ENCODE results near the gene FAM186B. TPM values are rescaled to one million over a fixed set of nuclear protein-coding genes. Genes with fewer than 3 reads are reported as not detected.

FAM186B gene
- total and polyA plus RNA-seq, 8 donors = 0.20 to 4.6 (median 3.0) TPM

- intact Hi-C loops (cut with DNase I) = no loop called here
- Histone ChIP-seq H3K4me1 (peaks cover 6 to 33% of the 10 kb centered on the region in 2 donors), H3K27me3 (no peaks in the 10 kb centered on the region), H3K36me3 (peaks cover 0 to 48% of the 10 kb centered on the region in 2 donors), H3K4me3 (no peak overlapping the region), H3K9me3 (no peaks in the 10 kb centered on the region), H3K27ac (no peak overlapping the region)
- DNase-seq (no peak), ATAC-seq (no peak)
- no peak for TF ChIP-seq CTCF (IDR thresholded peaks at IDR 0.05)
Measured at GRCh38 chr12:49641748-49642369, 36.4 kb upstream of the FAM186B start.

GRCh38 chr12:49636979-49637755 lies 31.7 kb upstream of the FAM186B start:
- intact Hi-C loops (cut with DNase I) = no loop called here
- Histone ChIP-seq H3K27ac (no peak overlapping the region), H3K36me3 (peaks cover 0 to 17% of the 10 kb centered on the region in 2 donors), H3K9me3 (no peaks in the 10 kb centered on the region), H3K27me3 (no peaks in the 10 kb centered on the region), H3K4me3 (no peak overlapping the region), H3K4me1 (peaks cover 3 to 9% of the 10 kb centered on the region in 2 donors)
- peak in 2 of 4 donors; percentile 46 to 75 for DNase-seq
- TF ChIP-seq CTCF (IDR thresholded peaks at IDR 0.05) = peak; percentile 54 to 73
- ATAC-seq = peak; percentile 84

GRCh38 chr12:49636574-49636973 lies 31.1 kb upstream of the FAM186B start:
- H3K27me3 ChIP-seq = no peaks in the 10 kb centered on the region
- TF ChIP-seq CTCF (IDR thresholded peaks at IDR 0.05) = no peak
- H3K36me3 ChIP-seq = peaks cover 0 to 15% of the 10 kb centered on the region in 2 donors
- H3K27ac ChIP-seq = peak overlapping the region in 1 of 2 donors; percentile 5
- no peak for ATAC-seq
- H3K9me3 ChIP-seq = no peaks in the 10 kb centered on the region
- intact Hi-C loops (cut with DNase I) = no loop called here
- no peak for DNase-seq
- peaks cover 3 to 9% of the 10 kb centered on the region in 2 donors for H3K4me1 ChIP-seq
- H3K4me3 ChIP-seq = no peak overlapping the region

- H3K27ac ChIP-seq = no peak overlapping the region
- no peak for ATAC-seq
- no peaks in the 10 kb centered on the region for H3K27me3 ChIP-seq
- no peaks in the 10 kb centered on the region for H3K9me3 ChIP-seq
- DNase-seq = no peak
- H3K36me3 ChIP-seq = peaks cover 0 to 12% of the 10 kb centered on the region in 2 donors
- intact Hi-C loops (cut with DNase I) = no loop called here
- H3K4me3 ChIP-seq = no peak overlapping the region
- H3K4me1 ChIP-seq = peaks cover 3 to 9% of the 10 kb centered on the region in 2 donors
- TF ChIP-seq CTCF (IDR thresholded peaks at IDR 0.05) = no peak
Measured at GRCh38 chr12:49635656-49636055, 30.2 kb upstream of the FAM186B start.

- no peak for ATAC-seq
- TF ChIP-seq CTCF (IDR thresholded peaks at IDR 0.05) = no peak
- H3K27me3 ChIP-seq = no peaks in the 10 kb centered on the region
Measured at GRCh38 chr12:49635036-49635435, 29.6 kb upstream of the FAM186B start.

More at GRCh38 chr12:49635036-49635435, 29.6 kb upstream of the FAM186B start:
- H3K4me1 ChIP-seq = peaks cover 3 to 9% of the 10 kb centered on the region in 2 donors
- intact Hi-C loops (cut with DNase I) = no loop called here
- no peak overlapping the region for H3K4me3 ChIP-seq
- H3K36me3 ChIP-seq = peaks cover 0 to 12% of the 10 kb centered on the region in 2 donors
- no peak overlapping the region for H3K27ac ChIP-seq
- no peaks in the 10 kb centered on the region for H3K9me3 ChIP-seq
- no peak for DNase-seq

Data from left lung (tissue), 10 donors.